Activated CD4-positive, alpha-beta T cell treated with anti-CD3 and anti-CD28 coated beads for 24 hours (primary cell): ENCODE data around the gene NR2C2AP.
"Not testable (repeated sequence)": the region's sequence is repeated elsewhere in the genome, so short reads cannot be mapped to it uniquely, and the experiment has no call there.

Experiments
- DNase-seq, 2 donors: peaks; one replicate each; pipeline ENCODE4 v3.0.0-alpha.2; 2020; ENCODE audit warnings: low read depth in 2 of 2

Gene NR2C2AP

DNA sequence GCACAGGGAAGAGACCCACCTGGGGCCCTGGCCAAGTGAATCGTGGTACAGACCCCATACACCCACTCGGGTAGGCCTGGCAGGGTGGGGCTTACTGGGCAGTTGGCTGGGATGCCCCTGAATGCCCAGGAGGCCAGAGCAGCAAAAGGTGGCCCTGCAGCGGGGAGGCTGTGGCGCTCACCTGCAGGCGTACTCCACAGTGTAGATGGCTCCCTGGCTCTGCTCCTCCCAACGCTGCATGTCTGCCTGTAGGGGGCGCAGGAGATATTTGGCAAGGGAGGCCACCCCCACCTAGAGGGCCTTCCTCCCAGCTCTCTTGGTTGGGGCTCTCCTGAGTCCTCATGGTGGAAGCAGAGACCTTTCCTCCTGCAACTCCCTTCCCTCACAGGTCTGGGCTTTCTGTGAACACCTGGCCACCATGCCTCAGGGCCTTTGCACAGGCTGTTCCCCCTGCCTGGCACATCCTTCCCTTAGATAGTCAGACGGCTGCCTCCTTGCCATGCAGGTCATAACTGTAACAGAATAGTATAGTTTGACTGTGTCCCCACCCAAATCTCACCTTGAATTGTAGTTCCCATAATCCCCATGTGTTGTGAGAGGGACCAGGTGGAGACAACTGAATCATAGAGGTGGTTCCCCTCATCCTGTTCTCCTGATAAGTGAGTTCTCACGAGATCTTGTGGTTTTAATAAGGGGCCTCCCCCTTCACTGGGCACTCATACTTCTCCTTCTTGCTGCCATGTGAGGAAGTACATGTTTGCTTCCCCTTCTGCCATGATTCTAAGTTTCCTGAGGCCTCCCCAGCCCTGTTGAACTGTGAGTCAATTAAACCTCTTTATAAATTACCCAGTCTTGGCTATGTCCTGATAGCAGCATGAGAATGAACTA, 17.1 kb downstream of the NR2C2AP start:
- DNase-seq, result peak; percentile 46 to 59

DNA sequence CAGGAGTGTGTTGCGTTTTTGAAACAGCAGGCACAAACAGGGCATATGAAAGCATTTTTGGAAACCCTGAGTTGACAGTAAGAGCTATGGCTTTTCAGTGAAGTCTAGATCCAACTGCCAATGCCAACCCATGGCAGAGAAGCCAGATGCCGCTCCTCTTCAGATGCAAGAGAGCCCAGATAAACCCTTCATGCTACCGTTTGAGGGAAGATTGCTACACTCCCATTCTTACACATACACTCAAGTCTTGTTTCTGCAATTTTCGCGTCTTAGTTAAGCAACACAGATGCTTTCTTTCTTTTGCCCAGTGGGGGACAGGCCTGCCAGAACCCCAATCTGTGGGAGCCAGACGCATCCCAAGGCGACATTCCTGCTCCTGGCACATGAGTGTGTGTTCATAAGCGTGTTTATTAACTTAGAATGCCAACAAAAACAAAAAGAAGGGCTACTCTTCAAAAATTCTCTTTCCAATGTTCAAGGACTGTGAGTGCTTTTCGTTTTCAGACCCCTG, 21.7 kb downstream of the NR2C2AP start:
- DNase-seq, result no peak

GRCh38 chr19:19179548-19180441, 23.4 kb downstream of the NR2C2AP start:
- no peak for DNase-seq

DNA sequence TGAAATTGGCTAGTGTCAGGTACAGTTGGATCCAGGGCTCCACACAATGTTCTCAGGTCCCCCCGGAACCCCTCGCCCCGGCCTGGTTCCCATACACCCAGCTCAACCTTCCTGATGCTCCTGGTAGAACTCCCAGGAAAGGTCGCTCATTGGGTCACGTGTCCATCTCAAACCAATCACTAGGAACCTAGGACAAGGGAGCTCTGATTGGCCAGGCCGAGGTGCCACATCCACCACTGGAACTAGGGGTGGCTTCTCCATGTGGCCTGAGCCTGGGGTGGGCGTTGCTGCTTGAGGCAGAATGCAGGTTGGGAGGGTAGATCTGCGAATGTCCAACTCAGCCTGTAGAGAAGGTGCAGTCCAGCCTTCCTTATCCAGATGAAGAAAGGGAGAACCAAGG, 26.3 kb downstream of the NR2C2AP start:
- no peak for DNase-seq

DNA sequence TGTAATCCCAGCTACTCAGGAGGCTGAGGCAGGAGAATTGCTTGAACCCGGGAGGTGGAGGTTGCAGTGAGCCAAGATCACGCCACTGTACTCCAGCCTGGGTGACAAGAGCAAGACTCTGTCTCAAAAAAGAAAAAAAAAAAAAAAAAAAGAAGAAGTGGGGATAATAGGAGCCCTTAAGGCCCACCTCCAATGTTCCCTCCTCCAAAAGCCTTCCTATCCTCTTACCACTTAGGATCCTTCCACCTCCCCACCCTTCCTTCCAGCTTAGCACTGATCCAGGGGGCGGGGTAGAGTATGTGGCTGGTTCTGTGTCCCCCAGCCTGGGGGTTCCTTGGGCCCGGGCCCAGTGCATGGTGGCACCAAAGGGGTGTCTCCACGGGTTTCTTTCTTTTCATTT, 30.0 kb downstream of the NR2C2AP start:
- DNase-seq, result not testable (repeated sequence)

GRCh38 chr19:19171821-19172532, 31.2 kb downstream of the NR2C2AP start:
- DNase-seq, result no peak

DNA sequence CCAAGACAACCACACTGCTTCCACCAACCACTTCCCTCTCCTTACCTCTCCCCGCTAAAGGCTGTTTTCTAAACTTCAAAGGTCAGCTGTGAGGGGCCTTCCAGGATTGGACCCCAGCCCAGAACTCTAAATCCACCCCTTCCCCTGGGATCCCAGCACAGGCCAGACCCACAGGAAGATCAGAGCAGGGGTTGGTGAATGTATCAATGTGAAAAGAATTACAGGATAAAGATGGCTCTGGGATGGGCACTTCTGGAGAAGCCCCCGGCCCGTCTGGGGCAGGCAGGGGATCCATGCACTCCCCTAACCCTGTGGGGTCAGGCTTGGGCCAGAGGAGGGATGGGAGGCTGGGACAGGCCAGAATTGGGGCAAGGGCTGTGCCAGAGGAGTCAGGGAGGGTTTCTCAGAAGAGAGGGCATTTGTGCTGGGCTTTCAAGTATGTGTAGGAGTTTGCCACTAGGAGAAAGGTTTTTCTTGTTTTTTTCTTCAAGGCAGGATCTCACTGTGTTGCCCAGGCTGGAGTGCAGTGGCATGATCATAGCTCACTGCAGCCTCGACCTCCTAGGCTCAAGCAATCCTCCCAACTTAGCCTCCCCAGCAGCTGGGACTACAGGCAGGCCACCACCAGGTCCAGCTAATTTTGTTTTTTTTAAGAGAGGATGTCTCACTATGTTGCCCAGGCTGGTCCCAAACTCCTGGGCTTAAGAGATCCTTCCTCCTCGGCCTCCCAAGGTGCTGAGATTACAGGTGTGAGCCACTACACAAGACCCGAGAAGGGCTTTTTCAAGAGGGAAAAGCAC, 32.1 kb downstream of the NR2C2AP start:
- no peak for DNase-seq

DNA sequence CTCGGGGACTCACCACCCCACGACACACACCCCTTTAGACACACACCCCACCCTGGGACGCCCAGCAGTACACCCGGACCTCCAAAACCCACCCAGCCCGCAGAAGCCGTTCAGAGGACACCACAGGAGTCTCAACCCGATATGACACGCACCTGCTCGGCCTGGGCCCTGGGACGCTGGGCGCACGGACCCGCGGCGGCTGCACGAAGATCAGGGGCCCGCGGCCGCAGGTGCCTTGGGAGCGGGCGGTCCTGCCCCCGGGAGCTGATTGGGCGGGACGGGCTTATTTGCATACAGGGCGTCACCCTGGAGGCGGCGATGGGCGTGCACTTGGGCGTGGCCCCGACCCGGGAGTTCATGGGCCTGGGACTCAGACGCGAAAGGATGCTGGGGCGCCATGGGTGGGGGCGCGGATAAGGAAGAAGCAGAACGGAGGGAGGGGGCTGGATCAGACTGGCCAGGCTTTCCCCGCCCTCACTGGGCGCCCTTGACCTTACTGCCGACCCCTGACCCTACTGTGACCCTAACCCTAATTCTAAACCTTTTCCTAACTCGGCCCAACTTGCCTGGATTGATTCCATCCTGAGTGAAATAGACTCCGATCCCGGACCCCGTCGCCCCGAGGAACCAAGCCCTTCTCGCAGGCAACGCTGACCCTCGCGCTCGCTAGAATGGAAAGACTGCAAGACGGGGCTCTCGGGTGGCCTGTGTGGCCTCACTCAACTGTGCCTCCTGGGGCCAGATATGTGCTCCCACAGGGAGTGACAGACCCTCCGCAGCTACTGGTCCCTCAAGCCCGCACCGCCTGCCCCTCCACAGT, 33.0 kb downstream of the NR2C2AP start, which contains the start of gene MEF2B:
TSS of gene MEF2B (minus strand) at position 211 of the 820 bp plus-strand sequence. CDS start 19,528 bp downstream, outside the sequence.
- DNase-seq, result peak; percentile 62 to 81

DNA sequence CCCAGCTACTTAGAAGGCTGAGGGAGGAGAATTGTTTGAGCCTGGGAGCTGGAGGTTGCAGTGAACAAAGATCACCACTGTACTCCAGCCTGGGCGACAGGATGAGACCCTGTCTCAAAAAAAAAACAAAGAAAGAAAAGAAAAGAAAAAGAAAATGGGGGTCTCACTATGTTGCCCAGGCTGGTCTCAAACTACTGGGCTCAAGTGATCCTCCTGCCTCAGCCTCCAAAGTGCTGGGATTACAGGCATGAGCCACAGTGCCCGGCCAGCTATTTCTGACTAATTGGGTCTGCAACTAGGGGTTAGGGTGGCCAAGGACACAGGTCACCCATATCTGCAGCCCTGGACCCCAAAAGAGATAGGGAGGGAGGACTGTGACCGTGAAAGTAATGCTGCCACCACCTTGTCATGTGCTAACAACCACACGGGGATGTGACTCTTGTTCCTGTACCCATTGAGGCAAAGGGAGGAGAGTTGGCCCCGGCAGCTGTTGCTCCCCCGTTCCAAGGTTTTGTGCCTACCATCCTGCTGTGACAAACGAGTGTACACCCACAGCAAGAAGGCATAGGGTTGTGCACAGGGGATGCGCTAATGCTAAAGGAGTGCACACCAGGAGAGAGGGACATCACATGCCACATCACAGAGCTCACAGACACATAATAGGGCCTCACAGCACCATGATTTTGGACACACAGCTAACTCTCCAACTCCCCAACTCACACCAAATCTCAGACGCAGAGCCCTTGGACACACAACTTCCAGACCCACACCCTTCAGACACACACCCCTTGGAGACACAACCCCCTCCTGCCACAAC, 33.8 kb downstream of the NR2C2AP start:
- DNase-seq, result no peak

GRCh38 chr19:19167612-19168011, 35.6 kb downstream of the NR2C2AP start:
- DNase-seq, result no peak

- DNase-seq, result no peak
These were observed 37.8 kb downstream of the NR2C2AP start for GRCh38 chr19:19165396-19165795.

GRCh38 chr19:19162495-19162894, 40.7 kb downstream of the NR2C2AP start:
- DNase-seq, result no peak

DNA sequence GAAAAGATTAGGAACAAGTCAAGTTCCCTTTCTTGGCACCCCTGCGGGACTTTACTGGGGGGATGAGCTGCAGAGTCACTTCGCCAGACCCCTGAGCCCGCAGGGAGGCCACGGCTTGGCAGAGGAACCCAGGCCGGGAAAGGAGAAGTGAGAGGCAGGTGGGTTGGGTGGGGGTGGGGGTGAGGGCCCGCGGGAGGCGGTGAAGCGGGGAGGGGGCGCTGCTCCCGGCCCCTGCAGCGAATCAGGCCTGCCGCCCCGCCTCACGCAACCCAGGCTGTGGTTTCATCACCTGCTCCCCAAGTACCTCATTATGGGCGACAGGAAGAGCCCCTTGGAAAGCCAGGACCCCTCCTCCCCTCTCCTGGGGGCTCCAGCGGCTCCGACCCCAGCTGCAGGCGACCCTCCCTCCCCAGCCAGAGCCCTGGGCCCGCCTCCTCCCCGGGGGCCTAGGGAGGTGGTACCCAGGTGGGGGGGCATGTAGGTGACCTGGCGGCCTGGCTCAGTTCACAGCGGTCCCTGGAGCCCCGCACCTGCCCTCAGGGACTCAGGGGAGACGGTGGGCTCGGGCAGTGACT, 42.7 kb downstream of the NR2C2AP start:
- no peak for DNase-seq

DNA sequence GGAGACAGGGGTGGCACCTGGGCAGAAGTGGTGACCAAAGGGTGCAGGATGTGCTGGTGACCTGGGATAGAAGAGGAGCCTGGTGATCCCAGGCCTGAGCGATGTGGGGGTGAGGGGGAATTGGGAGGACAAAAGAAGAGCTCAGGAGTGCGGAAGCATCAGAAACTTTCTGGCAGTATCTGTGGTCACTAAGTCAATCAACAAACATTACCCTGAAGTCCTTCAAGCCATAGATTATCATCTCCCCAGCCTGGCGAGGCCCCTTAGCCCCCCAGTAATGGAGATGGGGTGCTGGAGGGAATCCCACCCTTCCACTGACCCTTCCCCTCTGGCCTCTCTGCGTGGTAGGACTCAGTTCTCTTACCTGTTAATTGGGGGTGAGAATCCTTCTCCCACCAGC, 43.7 kb downstream of the NR2C2AP start:
- no peak for DNase-seq

- no peak for DNase-seq
These were observed 45.4 kb downstream of the NR2C2AP start for GRCh38 chr19:19157808-19158207.

DNA sequence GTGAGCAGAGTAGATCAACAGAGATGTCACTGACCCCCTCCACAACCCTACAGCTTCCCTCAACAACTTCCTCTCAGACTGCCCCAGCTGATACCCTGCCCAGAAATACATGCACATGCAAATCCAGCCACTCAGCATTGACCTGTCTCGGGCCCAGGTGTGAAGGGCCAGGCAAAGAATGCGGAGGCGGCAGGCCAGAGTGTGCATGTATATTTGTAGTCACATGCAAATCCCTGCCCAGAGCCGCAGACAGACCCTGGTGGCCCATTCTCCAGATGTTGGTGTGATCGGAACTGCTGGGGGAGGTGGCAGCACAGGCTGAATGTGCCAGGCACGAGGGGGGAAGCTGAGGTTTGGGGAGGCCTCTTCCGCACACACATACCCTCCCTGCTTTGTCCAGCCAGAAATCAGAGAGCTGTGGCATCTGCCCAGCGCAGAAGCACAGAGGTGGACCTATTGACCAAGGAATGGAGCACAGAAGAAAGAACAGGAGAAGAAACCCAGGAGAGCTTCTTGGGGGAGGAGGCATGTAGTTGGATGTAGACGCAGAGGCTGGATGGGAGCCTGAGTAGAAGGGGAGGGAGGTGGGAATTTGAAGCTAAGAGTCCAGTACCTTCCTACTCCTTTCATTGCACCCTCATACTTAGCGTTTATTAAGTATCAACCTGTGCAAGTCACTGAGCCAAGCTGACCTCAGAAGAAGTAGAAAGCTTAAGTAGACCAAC, 47.6 kb downstream of the NR2C2AP start:
- no peak for DNase-seq

DNA sequence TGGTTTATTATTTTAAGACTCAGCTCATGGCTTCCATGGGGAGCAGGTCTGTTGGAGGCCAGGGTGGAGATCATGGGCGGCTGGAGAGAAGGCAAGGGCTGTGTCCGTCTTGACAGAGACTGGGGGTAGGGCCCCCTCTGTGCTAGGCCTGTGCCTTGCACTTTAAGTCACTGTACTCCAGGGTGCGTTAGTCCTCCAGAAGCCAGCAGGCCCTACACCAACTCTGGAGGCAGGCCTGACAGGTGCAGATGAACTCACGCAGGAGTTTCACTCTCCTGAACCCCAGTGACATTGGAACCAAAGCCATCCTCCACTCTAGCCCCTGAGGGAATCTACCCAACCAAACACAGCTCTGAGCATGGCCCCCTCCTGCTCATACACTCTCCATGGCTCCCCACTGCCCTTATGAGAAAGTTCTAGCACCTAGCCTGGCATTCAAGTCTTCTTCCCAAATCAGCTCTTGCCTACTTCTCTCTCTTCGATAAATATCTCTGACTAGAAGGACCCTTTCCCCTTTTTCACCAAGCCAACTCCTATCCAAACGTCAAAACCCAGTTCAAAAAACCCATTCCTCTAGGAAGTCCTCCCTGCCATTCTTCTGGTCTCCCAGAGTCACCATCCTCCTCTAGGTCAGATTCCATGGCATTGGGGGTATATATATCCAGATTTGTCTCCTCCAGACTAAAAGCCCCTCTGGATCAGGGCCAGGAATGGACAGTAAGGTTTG, 48.3 kb downstream of the NR2C2AP start:
- no peak for DNase-seq
